Activated B cell treated with CpG ODN at 0.5 μM for 24 hours (primary cell): ENCODE measurements around the gene TMEM141. TPM values are rescaled to one million over a fixed set of nuclear protein-coding genes. Genes with fewer than 3 reads are reported as not detected.
A peak's percentile ranks its signal among the peaks of the same experiment; 100 is the strongest.
"Not testable (repeated sequence)": the region's sequence is repeated elsewhere in the genome, so short reads cannot be mapped to it uniquely, and the experiment has no call there.

ENCODE experiments used
- ATAC-seq: fragments of 200-7000 bp; cut with Tn5 transposase; one replicate; pipeline ENCODE4 v1.10.0; 2021; ENCODE audit warnings: low read depth, mild to moderate bottlenecking, moderate library complexity
- CTCF ChIA-PET: fragments of 350-600 bp; sonication (Branson Sonifier 250); formaldehyde crosslinking; loops from one replicate; lab custom pipeline; 2021; ENCODE audit warnings: antibody characterized with exemption; lab: Charles Lee
- POLR2A ChIA-PET: fragments of 350-600 bp; sonication (Branson Sonifier 250); formaldehyde crosslinking; loops from one replicate; lab custom pipeline; 2021; ENCODE audit warnings: antibody characterized with exemption; lab: Charles Lee
- DNase-seq: peaks from one replicate; pipeline ENCODE4 v3.0.0; 2022
- H3K27ac Mint-ChIP-seq: one replicate; pipeline ENCODE4 v1.8.0; 2020; ENCODE audit warnings: mixed read lengths
- H3K27me3 Mint-ChIP-seq: one replicate; pipeline ENCODE4 v1.8.0; 2021; ENCODE audit warnings: mixed read lengths
- H3K36me3 Mint-ChIP-seq: one replicate; pipeline ENCODE4 v1.8.0; 2021; ENCODE audit warnings: low read depth, mixed read lengths
- H3K4me1 Mint-ChIP-seq: one replicate; pipeline ENCODE4 v1.8.0; 2021; ENCODE audit warnings: mixed read lengths
- H3K4me3 Mint-ChIP-seq: one replicate; pipeline ENCODE4 v1.8.0; 2020; ENCODE audit warnings: mild to moderate bottlenecking, mixed read lengths
- H3K9me3 Mint-ChIP-seq: one replicate; pipeline ENCODE4 v1.8.0; 2020; ENCODE audit warnings: mixed read lengths
- CTCF ChIP-seq: fragments of 200-600 bp; IDR thresholded peaks from one replicate; pipeline ENCODE4 v1.8.0; 2022; ENCODE audit warnings: antibody characterized with exemption, mild to moderate bottlenecking
- intact Hi-C: fragments of 100-400 bp; cut with micrococcal nuclease; formaldehyde crosslinking; loops from one replicate; pipeline ENCODE4 v1.15.1; 2024
- total RNA-seq: library from RNA; stranded (reverse); gene quantifications from 2 replicates; pipeline ENCODE4 v1.2.3, GENCODE V29; 2022

Gene TMEM141
- total RNA-seq, 1 donor from 2014 or later: 34.9 TPM

- ChIA-PET POLR2A (interaction anchor here (0.6 to 9.1 kb wide), 10 partner anchors 8 to 57 kb away, joined by 3 to 132 read pairs (median 8); partner anchors contain the start of genes LCN10 and LCN6), CTCF (interaction anchor here (0.6 to 3.0 kb wide), 11 partner anchors 8 to 289 kb away, joined by 3 to 22 read pairs (median 3); partner anchors contain the start of gene FUT7)
- intact Hi-C loops: loop anchor here (1.0 to 2.0 kb wide), 2 partner anchors 8 to 29 kb away; no protein-coding TSS in a partner anchor
- peaks cover 4% of the 10 kb centered on the region for H3K36me3 Mint-ChIP-seq
- DNase-seq: no peak
- H3K4me1 Mint-ChIP-seq: peaks cover 62% of the 10 kb centered on the region
- no peaks in the 10 kb centered on the region for H3K27me3 Mint-ChIP-seq
- peak overlapping the region; percentile 68 for H3K4me3 Mint-ChIP-seq
- no peak for TF ChIP-seq CTCF
- ATAC-seq: peak; percentile 9
- H3K9me3 Mint-ChIP-seq: peaks cover 2% of the 10 kb centered on the region
- H3K27ac Mint-ChIP-seq: peak overlapping the region; percentile 83
Measured at GRCh38 chr9:136757751-136758140, 33.4 kb upstream of the TMEM141 start.

GRCh38 chr9:136759001-136759400, 32.1 kb upstream of the TMEM141 start:
- H3K4me1 Mint-ChIP-seq: peaks cover 67% of the 10 kb centered on the region
- H3K4me3 Mint-ChIP-seq: no peak overlapping the region
- DNase-seq (no peak), ATAC-seq (no peak)
- H3K27ac Mint-ChIP-seq: peak overlapping the region; percentile 83
- ChIA-PET CTCF (interaction anchor here (1.5 to 3.0 kb wide), 2 partner anchors 10 to 31 kb away, joined by 5 to 22 read pairs; no protein-coding TSS in a partner anchor), POLR2A (interaction anchor here (2.1 to 9.1 kb wide), 3 partner anchors 10 to 31 kb away, joined by 36 to 132 read pairs (median 37); partner anchors contain the start of genes LCN10 and LCN6)
- TF ChIP-seq CTCF: no peak
- peaks cover 2% of the 10 kb centered on the region for H3K9me3 Mint-ChIP-seq
- H3K27me3 Mint-ChIP-seq: no peaks in the 10 kb centered on the region
- peaks cover 4% of the 10 kb centered on the region for H3K36me3 Mint-ChIP-seq
- intact Hi-C loops: no loop called here

DNA sequence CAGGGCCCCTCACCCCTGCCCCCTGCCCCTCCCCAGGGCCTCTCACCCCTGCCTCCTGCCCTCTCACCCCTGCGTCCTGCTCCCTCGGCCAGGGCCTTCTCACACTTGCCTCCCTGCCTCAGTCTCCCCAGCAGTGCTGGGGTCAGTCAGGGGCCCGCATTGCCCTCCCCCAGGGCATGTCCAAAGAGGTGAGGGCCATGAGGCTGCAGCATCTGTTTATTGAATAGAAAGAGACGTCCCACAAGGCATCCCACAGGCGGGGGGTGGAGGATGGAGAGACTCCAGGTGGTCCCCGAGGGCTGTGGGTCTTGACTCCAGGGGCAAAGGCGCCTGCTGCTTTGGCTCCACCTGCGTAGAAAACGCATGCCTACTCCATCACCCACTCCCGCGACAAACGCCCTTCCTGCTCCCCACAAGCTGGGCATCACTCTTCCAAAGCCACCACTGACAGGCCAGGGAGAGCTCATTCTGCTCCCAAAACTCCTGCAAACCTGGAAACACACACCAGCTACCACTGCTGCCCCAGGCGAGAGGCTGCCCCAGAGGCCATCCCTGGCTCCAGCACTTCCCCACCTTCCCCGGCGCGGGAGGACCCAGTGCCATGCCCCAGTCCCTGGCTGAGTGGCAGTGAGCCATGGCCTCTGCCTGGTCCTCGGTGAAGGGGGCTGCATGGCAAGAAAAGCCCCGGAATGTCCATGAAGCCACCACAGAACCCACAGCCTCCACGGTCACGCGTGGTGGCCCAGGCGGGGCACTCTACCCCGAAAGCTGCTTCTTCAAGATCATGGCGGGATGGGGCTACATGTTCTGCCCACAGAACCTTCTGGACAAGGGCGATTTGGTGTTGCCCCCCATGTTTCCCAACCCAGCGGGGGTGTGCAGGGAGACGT, 31.5 kb upstream of the TMEM141 start:
- ATAC-seq: no peak
- ChIA-PET POLR2A (interaction anchor here (0.6 to 9.1 kb wide), 3 partner anchors 11 to 48 kb away, joined by 3 to 132 read pairs (median 37); partner anchors contain the start of genes LCN6 and RABL6), CTCF (interaction anchor here (1.0 to 3.0 kb wide), 5 partner anchors 10 to 31 kb away, joined by 3 to 22 read pairs (median 3); no protein-coding TSS in a partner anchor)
- intact Hi-C loops: no loop called here
- peaks cover 64% of the 10 kb centered on the region for H3K4me1 Mint-ChIP-seq
- no peak overlapping the region for H3K4me3 Mint-ChIP-seq
- no peaks in the 10 kb centered on the region for H3K27me3 Mint-ChIP-seq
- no peak for DNase-seq
- TF ChIP-seq CTCF: no peak
- H3K27ac Mint-ChIP-seq: peak overlapping the region; percentile 50
- H3K9me3 Mint-ChIP-seq: peaks cover 2% of the 10 kb centered on the region
- H3K36me3 Mint-ChIP-seq: peaks cover 4% of the 10 kb centered on the region

DNA sequence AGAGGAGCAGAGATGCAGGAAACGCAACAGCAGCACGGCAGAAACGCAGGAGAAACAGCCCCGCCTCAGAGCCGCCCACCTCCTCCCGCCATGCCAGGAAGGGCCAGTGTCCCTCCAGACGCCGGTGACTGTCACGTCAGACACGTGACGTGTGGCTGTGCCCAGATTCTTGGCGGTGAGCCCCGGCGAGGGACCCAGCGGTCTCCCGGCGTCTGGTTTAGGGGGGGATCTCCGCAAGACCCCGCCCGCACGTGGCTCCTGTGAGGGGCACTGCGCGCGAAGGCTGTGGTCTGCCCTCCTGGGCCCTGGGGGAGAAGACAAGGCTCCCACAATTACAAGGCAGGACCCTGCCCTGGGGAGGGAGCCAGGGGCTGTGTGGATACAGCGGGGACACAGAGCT, 30.7 kb upstream of the TMEM141 start:
- ChIA-PET CTCF (interaction anchor here (1.0 to 1.3 kb wide), 4 partner anchors 11 to 32 kb away, joined by 3 read pairs; no protein-coding TSS in a partner anchor), POLR2A (interaction anchor here (0.6 to 9.1 kb wide), 2 partner anchors 32 to 47 kb away, joined by 3 to 132 read pairs; partner anchors contain the start of gene RABL6)
- no peak overlapping the region for H3K27ac Mint-ChIP-seq
- ATAC-seq (no peak), DNase-seq (no peak)
- intact Hi-C loops: no loop called here
- H3K4me1 Mint-ChIP-seq: peaks cover 63% of the 10 kb centered on the region
- H3K27me3 Mint-ChIP-seq: no peaks in the 10 kb centered on the region
- H3K9me3 Mint-ChIP-seq: peaks cover 2% of the 10 kb centered on the region
- peaks cover 3% of the 10 kb centered on the region for H3K36me3 Mint-ChIP-seq
- H3K4me3 Mint-ChIP-seq: no peak overlapping the region
- no peak for TF ChIP-seq CTCF

DNA sequence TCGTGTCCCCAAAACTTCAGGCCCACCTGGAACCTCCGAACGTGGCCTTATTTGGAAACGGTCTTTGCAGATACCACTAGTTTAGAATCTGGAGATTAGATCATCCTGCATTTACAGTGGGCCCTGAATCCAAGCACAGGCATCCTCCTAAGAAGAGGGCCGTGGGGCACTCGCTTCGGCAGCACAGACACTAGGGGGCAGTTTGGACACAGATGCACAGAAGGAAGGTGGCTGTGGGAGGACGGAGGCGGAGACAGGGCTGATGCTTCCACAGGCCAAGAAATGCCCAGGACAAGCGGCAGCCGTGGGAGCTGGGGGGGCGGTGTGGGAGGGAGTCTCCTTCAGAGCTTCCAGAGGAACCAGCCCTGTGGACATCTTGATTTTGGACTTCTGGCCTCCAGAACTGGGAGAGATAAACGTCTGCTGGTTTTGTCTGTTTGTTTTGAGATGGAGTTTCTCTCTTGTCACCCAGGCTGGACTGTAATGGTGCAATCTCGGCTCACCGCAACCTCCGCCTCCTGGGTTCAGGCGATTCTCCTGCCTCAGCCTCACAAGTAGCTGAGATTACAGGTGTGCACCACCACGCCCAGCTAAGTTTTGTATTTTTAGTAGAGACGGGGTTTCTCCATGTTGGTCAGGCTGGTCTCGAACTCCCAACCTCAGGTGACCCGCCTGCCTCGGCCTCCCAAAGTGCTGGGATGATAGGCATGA, 30.2 kb upstream of the TMEM141 start:
- POLR2A ChIA-PET: interaction anchor here (0.6 to 9.1 kb wide), 3 partner anchors 33 to 274 kb away, joined by 3 to 132 read pairs (median 4); partner anchors contain the start of gene RABL6
- H3K9me3 Mint-ChIP-seq, H3K36me3 Mint-ChIP-seq, DNase-seq, intact Hi-C loops, ATAC-seq, H3K27me3 Mint-ChIP-seq: not testable (repeated sequence)
- Mint-ChIP-seq H3K27ac (peak overlapping the region; percentile 59), H3K4me1 (peaks cover 64% of the 10 kb centered on the region), H3K4me3 (peak overlapping the region; percentile 52)
- CTCF ChIA-PET: interaction anchor here (1.0 to 1.3 kb wide), 4 partner anchors 11 to 33 kb away, joined by 3 read pairs; no protein-coding TSS in a partner anchor
